PC-3 (cell line): Measurements from ENCODE around the gene CDK4. TPM values are rescaled to one million over a fixed set of nuclear protein-coding genes. Genes with fewer than 3 reads are reported as not detected.
"Not testable (repeated sequence)": the region's sequence is repeated elsewhere in the genome, so short reads cannot be mapped to it uniquely, and the experiment has no call there.

Experiments used
- ATAC-seq: fragments of 200-7000 bp; cut with Tn5 transposase; 2 replicates; pipeline ENCODE4 v1.9.1; 2020; ENCODE audit warnings: mild to moderate bottlenecking, moderate library complexity
- BruUV-seq: library from RNA; stranded (reverse); fragments of 400-500 nt; replicated peaks from 2 replicates; lab custom pipeline; 2021; lab: Mats Ljungman, UMichigan
- CTCF ChIA-PET: fragments of 300-600 bp; sonication (Branson Sonifier 250); formaldehyde crosslinking; loops from one replicate; lab custom pipeline; 2022; ENCODE audit warnings: antibody characterized with exemption; lab: Charles Lee
- POLR2A ChIA-PET: fragments of 300-600 bp; sonication (Branson Sonifier 250); formaldehyde crosslinking; loops from one replicate; lab custom pipeline; 2022; ENCODE audit warnings: antibody characterized with exemption; ENCODE audit not compliant: unreplicated experiment; lab: Charles Lee
- DNase-seq: peaks from one replicate; pipeline ENCODE4 v3.0.0-alpha.2; 2015
- H2AFZ ChIP-seq: fragments of 300-600 bp; sonication (generic); 2 replicates; pipeline ENCODE4 v1.6.0; 2016; ENCODE audit warnings: antibody characterized with exemption, low read length
- H3F3A ChIP-seq: fragments of 300-600 bp; sonication (generic); one replicate; pipeline ENCODE4 v1.6.0; 2017; ENCODE audit warnings: antibody characterized with exemption, low read length, control low read depth, mild to moderate bottlenecking; ENCODE audit not compliant: unreplicated experiment
- H3K27ac ChIP-seq: fragments of 300-600 bp; sonication (generic); 2 replicates; pipeline ENCODE4 v1.5.1; 2016; ENCODE audit warnings: mild to moderate bottlenecking, low read length
- H3K27me3 ChIP-seq: fragments of 300-600 bp; sonication (generic); 2 replicates; pipeline ENCODE4 v1.6.1; 2016; ENCODE audit warnings: low read length, mixed read lengths
- H3K36me3 ChIP-seq: fragments of 300-600 bp; sonication (generic); 2 replicates; pipeline ENCODE4 v1.6.1; 2016; ENCODE audit warnings: low read depth, mixed run types, low read length, mixed read lengths
- H3K4me1 ChIP-seq: fragments of 300-600 bp; sonication (generic); 2 replicates; pipeline ENCODE4 v1.5.1; 2016; ENCODE audit warnings: low read length; ENCODE audit not compliant: insufficient read depth
- H3K4me2 ChIP-seq: fragments of 300-600 bp; sonication (generic); 2 replicates; pipeline ENCODE4 v1.6.0; 2016; ENCODE audit warnings: low read length
- H3K4me3 ChIP-seq: fragments of 300-600 bp; sonication (generic); 2 replicates; pipeline ENCODE4 v1.5.1; 2016; ENCODE audit warnings: mild to moderate bottlenecking, low read length, mixed read lengths
- H3K79me2 ChIP-seq: fragments of 300-600 bp; sonication (generic); 2 replicates; pipeline ENCODE4 v1.6.1; 2017; ENCODE audit warnings: low read length, mixed read lengths
- H3K9ac ChIP-seq: fragments of 300-600 bp; sonication (generic); 2 replicates; pipeline ENCODE4 v1.6.0; 2016; ENCODE audit warnings: mild to moderate bottlenecking, low read length
- H3K9me2 ChIP-seq: fragments of 300-600 bp; sonication (generic); replicated peaks from 2 replicates; pipeline ENCODE4 v1.6.1; 2016; ENCODE audit warnings: mixed run types, low read length, mixed read lengths
- H3K9me3 ChIP-seq: fragments of 300-600 bp; sonication (generic); 2 replicates; pipeline ENCODE4 v1.6.1; 2016; ENCODE audit warnings: low read length, mixed read lengths
- H4K20me1 ChIP-seq: fragments of 300-600 bp; sonication (generic); 2 replicates; pipeline ENCODE4 v1.6.1; 2016; ENCODE audit warnings: low read length, mixed read lengths
- CTCF ChIP-seq: fragments of 300-600 bp; sonication (generic); conservative IDR thresholded peaks from 2 replicates; pipeline ENCODE4 v1.5.1; 2017; ENCODE audit warnings: antibody characterized with exemption, low read depth, mild to moderate bottlenecking, low read length
- EZH2 ChIP-seq: fragments of 300-600 bp; sonication (generic); IDR thresholded peaks from one replicate; pipeline ENCODE4 v1.6.1; 2017; ENCODE audit warnings: antibody characterized with exemption, mild to moderate bottlenecking, low read length; ENCODE audit not compliant: unreplicated experiment
- EZH2phosphoT487 ChIP-seq: fragments of 300-600 bp; sonication (generic); IDR thresholded peaks from 2 replicates; pipeline ENCODE4 v1.6.1; 2018; ENCODE audit warnings: mild to moderate bottlenecking, antibody characterized with exemption, low read length, borderline replicate concordance
- intact Hi-C: fragments of 100-400 bp; cut with micrococcal nuclease; formaldehyde crosslinking; loops from 2 replicates; pipeline ENCODE4 v1.9.0; 2023
- total RNA-seq: library from RNA; depleted of rRNA; stranded (reverse); fragments of >200 nt; gene quantifications from 2 replicates; pipeline ENCODE4 v1.2.3, GENCODE V29; 2014

CDK4 gene
- total RNA-seq, 1 experiment from 2014 or later, result 212 TPM

DNA sequence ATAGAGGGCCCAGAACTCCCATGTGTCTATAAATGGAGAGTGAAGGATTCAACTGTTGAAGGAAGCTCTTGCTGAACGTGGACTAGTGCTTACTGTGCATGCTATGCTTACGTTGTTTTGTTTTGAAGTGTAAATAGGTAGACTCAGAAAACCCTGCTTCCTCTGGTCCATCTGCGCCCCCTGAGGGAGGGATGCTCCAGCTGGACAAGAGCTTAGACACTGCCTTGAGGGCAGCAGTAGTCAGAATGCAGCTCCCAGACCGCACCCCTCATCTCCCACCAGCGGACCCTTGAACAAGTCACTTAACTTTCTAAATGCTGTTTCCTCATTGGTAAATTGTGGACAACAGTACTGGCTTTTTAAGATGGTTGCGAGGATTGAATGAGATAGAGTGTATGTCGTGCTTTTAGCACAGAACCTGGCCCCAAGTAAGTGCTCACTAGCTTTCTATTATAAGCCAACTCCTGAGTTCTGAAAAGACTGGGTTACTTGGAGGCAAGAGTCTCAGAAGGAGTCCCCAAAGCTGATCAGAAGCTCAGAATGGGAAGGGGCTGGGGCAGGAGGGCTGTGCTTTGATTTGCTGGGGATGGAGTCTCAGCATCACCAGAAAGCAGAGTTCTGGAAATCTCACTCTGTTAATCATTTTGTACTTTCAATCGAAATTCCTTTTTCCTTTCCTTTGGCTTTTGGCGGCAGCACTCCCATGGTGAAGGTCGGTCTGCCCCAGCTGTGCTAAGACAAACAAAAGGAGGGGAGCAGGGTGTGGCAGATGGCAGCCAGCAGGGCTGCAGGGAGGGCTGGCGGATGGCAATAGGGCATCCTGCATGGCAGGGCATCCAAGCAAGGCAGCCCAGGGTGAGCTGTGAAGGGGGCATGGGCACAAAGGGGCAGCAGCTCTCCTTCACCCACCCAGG is 29.1 kb downstream of the CDK4 start:
- intact Hi-C loops, result no loop called here
- no peak overlapping the region for H3K4me2 ChIP-seq
- no peak overlapping the region for H3K4me3 ChIP-seq
- H4K20me1 ChIP-seq, result no peaks in the 10 kb centered on the region
- H3F3A ChIP-seq, result no peaks in the 10 kb centered on the region
- H3K9me3 ChIP-seq, result no peaks in the 10 kb centered on the region
- H3K9ac ChIP-seq, result no peak overlapping the region
- no peaks in the 10 kb centered on the region for H3K79me2 ChIP-seq
- no peak for DNase-seq
- peaks cover 4% of the 10 kb centered on the region; the same call in 1 of the 2 replicates for H3K4me1 ChIP-seq
- H2AFZ ChIP-seq, result no peak overlapping the region
- no peaks in the 10 kb centered on the region for H3K9me2 ChIP-seq
- H3K36me3 ChIP-seq, result peaks cover 11% of the 10 kb centered on the region; the same call in 1 of the 2 replicates
- no peak for TF ChIP-seq CTCF
- TF ChIP-seq EZH2, result no peak
- no peak for TF ChIP-seq EZH2phosphoT487
- no peak for ATAC-seq
- POLR2A ChIA-PET, result interaction anchor here (0.6 kb wide), 1 partner anchor 32 kb away, joined by 3 read pairs; the partner anchor contains the start of gene MARCHF9
- no peak overlapping the region for H3K27ac ChIP-seq
- no peaks in the 10 kb centered on the region for H3K27me3 ChIP-seq
- CTCF ChIA-PET, result no interaction called here
- BruUV-seq, result no TSS peak

DNA sequence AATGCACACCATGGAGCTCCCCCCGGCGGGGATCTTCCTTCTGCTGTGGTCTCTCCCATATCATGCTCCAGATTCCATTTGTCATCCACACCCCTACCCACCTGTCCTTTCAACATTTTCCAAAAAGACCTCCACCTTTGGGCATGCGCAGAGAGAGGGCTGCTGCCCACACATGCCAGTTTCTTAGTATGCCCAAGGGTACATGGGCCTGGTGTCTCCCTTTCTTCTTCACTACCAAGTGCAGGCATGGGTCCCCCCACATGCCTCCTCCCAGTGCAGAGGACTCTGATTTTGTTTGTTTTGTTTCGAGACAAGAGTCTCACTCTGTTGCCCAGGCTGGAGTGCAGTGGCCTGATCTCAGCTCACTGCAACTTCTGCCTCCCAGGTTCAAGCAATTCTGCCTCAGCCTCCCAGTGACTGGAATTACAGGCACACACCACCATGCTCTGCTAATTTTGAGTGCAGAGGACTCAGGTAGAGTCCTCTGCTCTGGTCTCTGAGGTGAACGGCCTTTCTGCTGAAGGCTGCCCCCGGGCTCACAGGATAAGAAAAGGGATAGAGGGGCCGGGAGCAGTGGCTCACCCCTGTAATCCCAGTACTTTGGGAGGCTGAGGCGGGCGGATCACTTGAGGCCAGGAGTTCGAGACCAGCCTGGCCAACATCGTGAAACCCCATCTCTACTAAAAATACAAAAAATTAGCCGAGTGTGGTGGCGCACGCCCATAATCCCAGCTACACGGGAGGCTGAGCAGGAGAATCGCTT is 30.1 kb downstream of the CDK4 start:
- not testable (repeated sequence) for H3K27ac ChIP-seq
- H3K36me3 ChIP-seq, result peaks cover 11% of the 10 kb centered on the region; the same call in 1 of the 2 replicates

DNA sequence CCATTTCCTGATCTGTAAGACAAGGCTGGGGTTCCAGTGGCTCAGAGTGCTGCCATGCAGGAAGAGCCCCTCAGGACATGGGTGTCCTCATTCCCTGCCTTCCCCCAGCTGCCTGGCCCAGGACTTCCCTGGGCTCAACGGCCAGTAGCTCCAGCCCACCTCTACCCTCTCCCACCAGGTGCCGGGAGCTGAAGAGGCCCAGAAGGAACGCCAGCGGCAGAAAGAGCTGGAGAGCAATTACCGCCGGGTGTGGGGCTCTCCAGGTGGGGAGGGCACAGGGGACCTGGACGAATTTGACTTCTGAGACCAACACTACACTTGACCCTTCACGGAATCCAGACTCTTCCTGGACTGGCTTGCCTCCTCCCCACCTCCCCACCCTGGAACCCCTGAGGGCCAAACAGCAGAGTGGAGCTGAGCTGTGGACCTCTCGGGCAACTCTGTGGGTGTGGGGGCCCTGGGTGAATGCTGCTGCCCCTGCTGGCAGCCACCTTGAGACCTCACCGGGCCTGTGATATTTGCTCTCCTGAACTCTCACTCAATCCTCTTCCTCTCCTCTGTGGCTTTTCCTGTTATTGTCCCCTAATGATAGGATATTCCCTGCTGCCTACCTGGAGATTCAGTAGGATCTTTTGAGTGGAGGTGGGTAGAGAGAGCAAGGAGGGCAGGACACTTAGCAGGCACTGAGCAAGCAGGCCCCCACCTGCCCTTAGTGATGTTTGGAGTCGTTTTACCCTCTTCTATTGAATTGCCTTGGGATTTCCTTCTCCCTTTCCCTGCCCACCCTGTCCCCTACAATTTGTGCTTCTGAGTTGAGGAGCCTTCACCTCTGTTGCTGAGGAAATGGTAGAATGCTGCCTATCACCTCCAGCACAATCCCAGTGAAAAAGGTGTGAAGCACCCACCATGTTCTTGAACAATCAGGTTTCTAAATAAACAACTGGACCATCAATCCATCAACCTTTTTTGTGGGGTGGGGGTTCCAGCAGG is 31.2 kb downstream of the CDK4 start:
- TF ChIP-seq EZH2 (no peak), EZH2phosphoT487 (no peak), CTCF (no peak)
- no peak overlapping the region for H2AFZ ChIP-seq
- ATAC-seq (no peak), DNase-seq (no peak)
- no peaks in the 10 kb centered on the region for H4K20me1 ChIP-seq
- BruUV-seq, result TSS peak; percentile 68
- H3K36me3 ChIP-seq, result peaks cover 11% of the 10 kb centered on the region; the same call in 1 of the 2 replicates
- H3K27me3 ChIP-seq, result no peaks in the 10 kb centered on the region
- POLR2A ChIA-PET, result no interaction called here
- CTCF ChIA-PET, result no interaction called here
- no peak overlapping the region for H3K9ac ChIP-seq
- no peaks in the 10 kb centered on the region for H3K9me3 ChIP-seq
- no peaks in the 10 kb centered on the region for H3K79me2 ChIP-seq
- intact Hi-C loops, result no loop called here
- H3K9me2 ChIP-seq, result no peaks in the 10 kb centered on the region
- H3K4me1 ChIP-seq, result peaks cover 3% of the 10 kb centered on the region; the same call in 1 of the 2 replicates
- no peak overlapping the region for H3K4me2 ChIP-seq
- no peak overlapping the region for H3K27ac ChIP-seq
- no peak overlapping the region for H3K4me3 ChIP-seq
- H3F3A ChIP-seq, result no peaks in the 10 kb centered on the region

More for the DNA sequence above, 30.1 kb downstream of the CDK4 start:
- intact Hi-C loops, H3K4me3 ChIP-seq, H3K9me3 ChIP-seq, DNase-seq, BruUV-seq, POLR2A ChIA-PET, H3K4me2 ChIP-seq, ATAC-seq, H3K9ac ChIP-seq, H3K4me1 ChIP-seq, H3K9me2 ChIP-seq, H3K27me3 ChIP-seq, H4K20me1 ChIP-seq, H3F3A ChIP-seq, CTCF ChIA-PET, H2AFZ ChIP-seq, H3K79me2 ChIP-seq: not testable (repeated sequence)
